ENCODE data around the gene KDM6B. TPM values are rescaled to one million over a fixed set of nuclear protein-coding genes. Genes with fewer than 3 reads are reported as not detected.

Gene KDM6B
- total RNA-seq, 1 donor from 2014 or later, result 38.2 TPM

GRCh38 chr17:7839190-7839875, 5.3 kb downstream of the KDM6B start:
- TF ChIP-seq CTCF (IDR thresholded peaks at IDR 0.05), result no peak
- DNase-seq (ENCODE audit: low spot score), result peak; percentile 68
- Mint-ChIP-seq H3K27me3 (ENCODE audit: low read depth) (no peaks in the 10 kb centered on the region), H3K4me1 (ENCODE audit: low read depth) (peaks cover 64% of the 10 kb centered on the region), H3K36me3 (ENCODE audit: low read depth) (peaks cover 1% of the 10 kb centered on the region), H3K27ac (ENCODE audit: unreplicated experiment) (peak overlapping the region; percentile 99), H3K9me3 (ENCODE audit: low read depth) (no peaks in the 10 kb centered on the region), H3K4me3 (ENCODE audit: unreplicated experiment) (peak overlapping the region; percentile 93)

- TF ChIP-seq CTCF (IDR thresholded peaks at IDR 0.05), result no peak
- H3K27ac Mint-ChIP-seq (ENCODE audit: unreplicated experiment), result peak overlapping the region; percentile 99
- H3K4me3 Mint-ChIP-seq (ENCODE audit: unreplicated experiment), result no peak overlapping the region
- H3K9me3 Mint-ChIP-seq (ENCODE audit: low read depth), result no peaks in the 10 kb centered on the region
- H3K27me3 Mint-ChIP-seq (ENCODE audit: low read depth), result no peaks in the 10 kb centered on the region
- DNase-seq (ENCODE audit: low spot score), result no peak
- peaks cover 1% of the 10 kb centered on the region for H3K36me3 Mint-ChIP-seq (ENCODE audit: low read depth)
- H3K4me1 Mint-ChIP-seq (ENCODE audit: low read depth), result peaks cover 60% of the 10 kb centered on the region
Observed at GRCh38 chr17:7839876-7840261, 5.9 kb downstream of the KDM6B start.

- H3K4me1 Mint-ChIP-seq (ENCODE audit: low read depth), result peaks cover 60% of the 10 kb centered on the region
- H3K27me3 Mint-ChIP-seq (ENCODE audit: low read depth), result no peaks in the 10 kb centered on the region
- DNase-seq (ENCODE audit: low spot score), result no peak
- H3K27ac Mint-ChIP-seq (ENCODE audit: unreplicated experiment), result peak overlapping the region; percentile 99
- no peaks in the 10 kb centered on the region for H3K9me3 Mint-ChIP-seq (ENCODE audit: low read depth)
- peak overlapping the region; percentile 98 for H3K4me3 Mint-ChIP-seq (ENCODE audit: unreplicated experiment)
- no peak for TF ChIP-seq CTCF (IDR thresholded peaks at IDR 0.05)
- H3K36me3 Mint-ChIP-seq (ENCODE audit: low read depth), result peaks cover 1% of the 10 kb centered on the region
Observed at GRCh38 chr17:7840441-7840840, 6.4 kb downstream of the KDM6B start.

- no peak for TF ChIP-seq CTCF (IDR thresholded peaks at IDR 0.05)
- H3K4me3 Mint-ChIP-seq (ENCODE audit: unreplicated experiment), result peak overlapping the region; percentile 98
- DNase-seq (ENCODE audit: low spot score), result no peak
- no peaks in the 10 kb centered on the region for H3K9me3 Mint-ChIP-seq (ENCODE audit: low read depth)
- H3K36me3 Mint-ChIP-seq (ENCODE audit: low read depth), result peaks cover 1% of the 10 kb centered on the region
- no peaks in the 10 kb centered on the region for H3K27me3 Mint-ChIP-seq (ENCODE audit: low read depth)
- peaks cover 60% of the 10 kb centered on the region for H3K4me1 Mint-ChIP-seq (ENCODE audit: low read depth)
- peak overlapping the region; percentile 99 for H3K27ac Mint-ChIP-seq (ENCODE audit: unreplicated experiment)
Observed at GRCh38 chr17:7840875-7841274, 6.9 kb downstream of the KDM6B start.

GRCh38 chr17:7841396-7841914, 7.4 kb downstream of the KDM6B start:
- DNase-seq (ENCODE audit: low spot score), result peak; percentile 94
- Mint-ChIP-seq H3K27ac (ENCODE audit: unreplicated experiment) (peak overlapping the region; percentile 99), H3K27me3 (ENCODE audit: low read depth) (no peaks in the 10 kb centered on the region), H3K9me3 (ENCODE audit: low read depth) (no peaks in the 10 kb centered on the region), H3K36me3 (ENCODE audit: low read depth) (peaks cover 1% of the 10 kb centered on the region), H3K4me3 (ENCODE audit: unreplicated experiment) (peak overlapping the region; percentile 98), H3K4me1 (ENCODE audit: low read depth) (peaks cover 60% of the 10 kb centered on the region)
- peak; percentile 68 for TF ChIP-seq CTCF (IDR thresholded peaks at IDR 0.05)

Data from chondrocyte (in vitro differentiated cells).